Cerebellar nuclear complex (tissue), 1 donor: Measurements from ENCODE around the gene LRRTM2.
A peak's percentile ranks its signal among the peaks of the same experiment; 100 is the strongest.

Experiments used
- DNase-seq, 2 experiments: peaks; one replicate each; lab custom pipeline; 2025; lab: John Stamatoyannopoulos, UW

The LRRTM2 gene

DNA sequence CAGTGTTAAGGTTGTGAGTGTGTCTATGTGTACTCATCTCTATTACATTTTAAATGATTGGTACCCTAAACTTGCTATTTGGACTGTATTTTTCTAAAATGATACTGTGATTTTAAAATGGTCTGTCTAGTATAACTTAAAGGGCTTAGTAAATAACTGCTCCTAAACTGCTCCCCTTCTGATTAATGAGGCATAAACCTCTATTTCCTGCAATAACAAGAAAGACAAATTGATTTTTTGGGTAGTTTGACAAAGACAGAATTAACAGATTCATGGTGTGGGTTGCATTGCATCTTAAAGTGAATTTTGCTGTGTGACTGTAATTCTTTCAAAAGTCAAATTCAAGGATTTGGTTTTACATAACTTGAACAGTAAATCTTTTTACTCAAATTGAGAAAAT, 8.1 kb upstream of the LRRTM2 start:
- DNase-seq = no peak

DNA sequence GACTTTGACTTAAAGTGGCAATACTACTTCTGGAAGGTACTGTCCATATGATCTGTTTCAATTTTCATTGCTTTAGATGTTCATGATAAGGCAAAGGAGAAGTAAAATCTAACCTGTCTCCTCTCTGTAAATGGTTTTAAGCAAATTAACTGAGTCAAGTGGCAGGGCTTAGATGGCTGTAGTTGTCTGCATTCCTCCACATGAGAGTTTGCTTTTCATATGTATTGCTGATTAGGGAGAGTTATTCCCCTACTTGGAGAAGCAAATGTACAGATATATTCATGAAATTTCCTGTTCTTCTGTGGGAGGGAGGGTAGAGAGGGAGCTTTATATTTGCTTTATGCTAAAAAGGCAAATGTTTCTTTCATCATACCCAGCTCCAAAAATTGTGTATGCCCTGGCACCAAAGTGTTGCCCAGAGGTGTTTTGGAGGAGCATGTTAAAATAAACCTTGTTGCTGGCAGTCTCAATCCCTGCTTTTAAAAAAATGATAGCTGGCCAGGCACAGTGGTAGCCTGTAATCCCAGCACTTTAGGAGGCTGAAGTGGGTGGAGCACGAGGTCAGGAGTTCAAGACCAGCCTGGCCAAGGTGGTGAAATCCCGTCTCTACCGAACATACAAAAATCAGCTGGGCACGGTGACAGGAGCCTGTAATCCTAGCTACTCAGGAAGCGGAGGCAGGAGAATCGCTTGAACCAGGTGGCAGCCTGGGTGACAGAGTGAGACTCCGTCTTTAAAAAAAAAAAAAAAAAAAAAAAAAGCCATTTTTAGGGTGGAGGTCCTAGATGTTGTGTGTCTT, 3.5 kb upstream of the LRRTM2 start:
- DNase-seq = no peak

DNA sequence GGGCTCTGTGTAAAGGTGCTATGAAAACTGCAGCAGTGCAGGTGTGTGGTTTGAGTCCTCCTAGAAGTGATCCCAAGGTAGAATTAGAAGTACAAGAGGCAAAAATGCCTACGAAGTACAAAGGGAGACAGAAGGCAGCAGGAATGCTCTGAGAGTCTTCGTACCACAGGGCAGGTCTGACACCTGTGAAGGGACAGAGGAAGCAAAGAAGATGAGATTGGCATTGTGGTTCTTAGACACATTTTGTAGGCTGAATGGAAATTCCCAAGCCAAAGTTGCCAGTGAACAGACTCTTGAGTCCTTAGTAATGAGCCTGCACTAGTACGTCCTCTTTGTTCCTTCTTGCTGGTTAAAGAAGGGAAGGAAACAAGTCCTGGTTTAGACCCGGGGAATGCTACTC, 1.7 kb upstream of the LRRTM2 start:
- DNase-seq = no peak

DNA sequence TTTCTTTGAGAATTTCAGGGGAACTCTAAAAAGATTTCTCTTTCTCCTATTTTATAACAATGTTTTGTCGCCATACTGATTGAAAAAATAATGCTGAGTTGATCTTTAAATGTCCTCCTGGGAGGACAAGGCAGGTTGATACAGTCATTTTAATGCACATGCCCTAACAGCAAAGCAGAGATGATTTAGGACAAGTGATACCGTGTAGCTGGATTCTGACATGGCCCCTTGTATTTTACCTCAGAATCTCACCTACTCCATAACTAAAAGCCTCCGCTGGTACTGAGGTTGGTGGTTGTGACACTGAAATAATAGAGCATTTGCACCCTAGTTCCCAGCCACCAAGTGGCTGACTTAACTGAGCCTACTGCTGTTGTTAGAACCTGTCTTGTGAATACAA, 811 bp upstream of the LRRTM2 start:
- no peak for DNase-seq

DNA sequence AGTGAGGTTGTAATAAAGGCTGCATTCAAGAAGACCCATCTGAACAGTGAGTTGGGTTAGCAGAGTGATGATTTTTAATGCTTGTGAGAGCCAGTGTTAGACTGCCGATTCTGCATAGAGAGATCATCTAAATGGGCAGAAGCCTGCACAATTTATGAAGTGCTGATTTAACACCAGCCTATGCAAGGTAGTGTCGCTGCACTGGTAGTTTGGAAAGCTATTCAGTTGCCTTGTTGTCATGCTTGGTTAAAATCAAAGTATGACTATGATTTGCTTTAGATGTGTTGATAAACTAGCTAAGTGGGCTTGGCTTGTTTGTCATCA, 379 bp upstream of the LRRTM2 start:
- DNase-seq = peak in 1 of 2 experiments; percentile 71

DNA sequence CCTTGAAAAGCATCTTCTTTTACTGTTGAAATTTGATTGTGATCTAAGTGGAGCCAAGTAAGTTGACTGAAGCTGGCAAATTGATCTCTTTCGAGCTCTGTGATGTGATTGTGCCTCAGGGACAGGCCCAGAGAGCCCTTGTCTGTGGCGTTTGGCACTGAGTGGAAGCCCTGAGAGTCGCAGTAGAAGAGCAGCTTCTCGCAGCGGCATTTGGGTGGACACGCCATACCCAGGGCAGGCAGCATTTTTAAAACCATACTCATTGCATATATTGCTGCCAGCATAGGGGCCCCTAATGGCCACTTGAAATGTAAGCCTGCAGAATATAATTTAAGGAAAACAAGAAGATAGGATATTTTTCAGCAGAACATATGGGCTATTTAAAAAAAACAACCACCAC, 894 bp downstream of the LRRTM2 start:
- peak in 1 of 2 experiments; percentile 27 for DNase-seq

DNA sequence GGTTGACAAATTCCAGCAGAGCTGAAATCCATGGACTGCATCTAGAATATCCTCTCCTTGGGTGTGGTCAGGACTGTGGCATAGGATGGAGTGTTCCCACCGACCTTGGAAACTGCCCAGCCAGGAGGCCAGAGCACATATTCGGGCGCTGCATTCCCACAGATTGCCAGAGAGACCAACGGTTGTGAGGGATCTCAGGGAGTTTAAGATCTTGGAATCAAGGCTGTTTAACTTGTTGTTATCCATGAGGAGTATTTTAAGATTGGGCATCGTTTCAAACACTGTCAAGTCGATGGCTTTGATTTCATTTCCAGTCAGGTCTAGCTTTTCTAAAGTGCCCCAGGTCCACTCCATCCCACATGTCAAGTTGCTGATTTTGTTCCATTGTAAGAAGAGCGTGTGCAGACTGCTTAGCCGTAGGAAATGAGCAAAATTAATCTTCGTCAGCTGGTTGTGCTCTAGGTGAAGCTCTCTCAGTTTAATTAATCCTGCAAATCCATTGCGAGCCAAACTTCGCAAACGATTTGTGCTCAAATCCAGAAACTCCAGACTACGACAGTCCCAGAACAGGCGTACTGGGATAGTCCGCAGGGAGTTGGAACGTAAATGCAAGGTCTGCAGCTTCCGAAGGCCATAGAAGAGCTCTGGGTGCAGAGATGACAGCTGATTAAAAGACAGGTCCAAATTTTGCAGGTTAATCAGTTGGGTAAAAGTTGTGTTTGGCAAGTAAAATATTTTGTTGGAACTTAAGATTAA, 1.5 kb downstream of the LRRTM2 start:
- DNase-seq = no peak

DNA sequence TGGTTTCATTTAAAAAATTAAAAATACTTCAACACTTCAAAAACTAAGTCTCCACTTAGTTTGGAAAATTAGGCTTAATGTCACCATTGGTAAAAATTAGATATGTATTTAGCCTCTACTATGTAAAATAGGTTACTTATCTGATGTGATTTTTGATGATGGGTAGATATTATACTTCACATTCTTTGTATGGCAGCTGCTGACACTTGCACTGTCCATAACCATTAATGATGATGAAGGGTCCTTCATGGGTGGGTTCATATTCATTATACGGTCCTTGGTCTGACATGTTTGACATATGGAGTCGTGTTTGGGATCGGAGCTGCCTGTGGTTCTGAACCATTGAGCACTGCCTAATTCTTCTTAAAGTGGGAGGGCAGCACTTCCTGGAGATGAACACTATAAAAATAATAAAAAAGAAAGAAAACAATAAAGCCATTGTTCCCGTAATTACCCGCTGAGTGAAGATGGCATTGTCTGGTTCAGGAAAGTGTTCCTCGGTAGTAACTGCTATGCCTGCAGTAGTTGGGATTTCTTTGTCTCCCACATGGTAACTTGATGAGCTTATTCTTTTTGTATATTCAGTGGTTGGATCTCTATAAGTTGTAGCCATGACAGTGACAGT, 2.2 kb downstream of the LRRTM2 start:
- no peak for DNase-seq

DNA sequence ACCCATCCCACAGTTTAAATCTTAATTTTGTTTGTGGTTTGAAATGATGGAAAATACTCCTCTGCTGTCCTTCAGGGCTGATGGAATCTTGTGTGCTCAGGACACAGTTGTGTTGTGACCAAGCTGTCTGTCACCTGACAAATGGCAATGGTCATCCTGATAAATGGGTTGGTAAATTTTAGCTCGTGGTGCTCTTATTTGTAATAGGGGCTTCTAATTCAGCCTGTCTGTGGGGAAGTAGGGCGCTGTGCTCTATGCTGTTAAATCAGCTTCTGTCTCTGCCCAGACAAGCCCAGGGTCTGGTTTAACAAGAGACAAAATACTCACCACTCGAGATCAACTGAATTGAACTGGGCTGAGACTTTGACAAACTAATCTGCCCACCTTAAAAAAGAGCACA, 4.5 kb downstream of the LRRTM2 start:
- peak in 1 of 2 experiments; percentile 23 for DNase-seq

DNA sequence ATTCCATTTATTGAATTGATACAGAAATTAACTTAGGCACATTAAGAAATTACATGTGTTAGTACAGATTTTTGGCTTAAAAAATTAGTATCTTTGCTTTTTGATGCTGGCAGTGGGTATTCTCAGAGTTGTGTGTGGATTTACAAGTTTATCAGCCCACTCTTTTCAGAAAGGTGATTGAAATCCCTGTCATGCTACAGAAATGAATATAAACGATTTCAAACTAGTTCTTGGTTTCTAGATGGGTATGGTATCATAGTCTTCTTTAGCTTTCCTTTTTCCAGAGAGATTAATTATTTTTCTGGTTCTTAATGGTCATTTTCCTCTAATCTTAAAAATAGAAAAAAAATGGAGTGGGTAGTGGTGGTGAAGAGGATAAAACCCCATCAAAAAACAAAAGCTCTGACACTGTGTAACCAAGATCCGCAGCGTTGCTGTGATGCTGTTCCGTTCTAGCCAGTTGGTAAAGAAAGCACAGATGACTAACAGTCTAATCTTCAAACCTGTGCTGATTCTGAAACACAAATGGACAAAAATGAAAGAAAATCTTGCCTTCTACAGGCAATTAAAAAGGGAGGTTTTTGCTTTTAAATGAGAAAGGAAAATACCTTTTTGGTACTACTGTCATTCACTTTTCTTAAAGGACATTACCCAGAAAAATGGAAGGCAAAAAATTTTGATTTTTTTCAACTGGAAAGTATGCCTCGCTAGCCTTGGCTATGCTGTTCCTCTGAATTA, 5.2 kb downstream of the LRRTM2 start:
- peak in 1 of 2 experiments; percentile 39 for DNase-seq

DNA sequence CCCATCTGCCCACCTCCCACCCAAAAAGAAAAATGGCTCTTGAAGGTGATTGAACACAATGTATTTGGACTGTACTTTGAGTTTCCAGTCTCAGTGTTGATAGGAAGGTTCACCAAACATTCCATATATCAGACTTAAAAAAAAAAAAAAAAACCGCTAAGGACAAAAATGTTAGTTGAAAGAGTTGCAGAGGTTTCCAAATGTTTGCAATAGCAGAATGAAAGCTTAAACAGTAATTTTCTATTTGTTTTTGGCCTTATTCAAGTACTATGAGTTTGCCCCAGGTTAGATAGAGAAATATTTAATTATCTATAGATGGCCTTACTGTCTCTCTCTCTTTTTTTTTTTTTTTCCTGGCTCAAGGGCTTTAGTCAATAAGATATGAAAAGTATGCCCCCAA, 6.1 kb downstream of the LRRTM2 start:
- no peak for DNase-seq

DNA sequence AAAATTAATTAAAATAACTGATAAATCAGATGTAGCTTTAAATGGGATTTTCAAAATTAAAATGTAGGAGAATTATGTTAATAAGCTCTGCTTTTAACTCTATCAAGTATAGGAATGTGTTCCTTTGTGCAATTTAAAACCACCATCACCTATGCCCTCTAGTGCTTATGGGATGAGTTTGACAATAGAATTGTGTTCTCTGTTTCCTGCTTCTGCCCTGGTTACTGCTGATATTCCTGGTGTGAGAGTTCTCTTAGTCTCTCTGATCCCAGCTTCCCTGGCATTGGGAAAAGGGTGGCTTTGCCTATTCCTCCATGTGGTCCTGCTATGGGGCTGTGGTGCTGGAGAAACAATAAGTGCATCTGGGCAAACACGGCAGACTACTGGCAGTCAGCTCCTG, 8.1 kb downstream of the LRRTM2 start:
- no peak for DNase-seq

DNA sequence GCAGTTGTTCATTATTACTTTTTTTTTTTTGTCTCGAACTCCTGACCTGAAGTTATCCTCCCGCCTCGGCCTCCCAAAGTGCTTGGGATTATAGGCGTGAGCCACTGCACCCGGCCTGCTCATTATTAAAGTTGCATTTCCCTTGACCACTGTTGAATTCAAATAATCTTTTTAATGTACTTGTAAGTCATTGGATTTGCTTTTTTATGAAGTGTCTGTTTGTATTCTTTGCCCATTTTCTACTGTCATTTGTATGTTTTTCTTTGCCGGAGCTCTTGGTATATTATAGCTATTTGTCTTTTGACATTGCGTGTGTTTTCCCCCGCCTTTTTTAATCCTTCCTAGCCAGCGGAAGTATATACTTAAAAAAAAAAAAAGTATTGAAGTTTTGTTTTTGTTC, 22.0 kb downstream of the LRRTM2 start:
- DNase-seq = no peak

DNA sequence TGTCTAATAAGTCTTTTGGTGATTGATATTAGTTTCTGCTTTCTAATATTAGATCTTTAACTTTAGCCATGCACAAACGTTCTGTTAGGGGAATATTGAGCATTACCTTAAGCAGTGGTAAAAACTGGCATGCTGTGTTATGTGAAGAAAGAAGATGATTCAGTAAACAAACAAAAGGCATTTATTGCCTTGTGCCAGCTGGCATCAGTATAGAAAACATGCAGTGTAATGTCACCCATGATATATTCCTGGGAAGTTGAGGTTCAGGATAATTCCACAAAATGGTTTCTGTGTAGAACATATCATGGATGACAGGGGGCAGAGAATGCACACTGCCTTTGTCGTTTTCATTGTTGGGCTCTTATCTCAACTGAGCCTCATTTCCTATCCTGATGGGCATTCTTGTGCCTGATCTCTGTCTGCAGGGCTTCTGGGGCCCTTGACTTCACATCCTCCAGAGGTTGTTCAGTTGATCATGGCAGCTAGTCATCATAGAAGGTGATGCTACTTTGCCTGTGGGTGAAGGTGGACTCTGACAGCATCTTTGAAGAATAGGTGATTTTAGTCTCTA, 24.2 kb downstream of the LRRTM2 start:
- no peak for DNase-seq

DNA sequence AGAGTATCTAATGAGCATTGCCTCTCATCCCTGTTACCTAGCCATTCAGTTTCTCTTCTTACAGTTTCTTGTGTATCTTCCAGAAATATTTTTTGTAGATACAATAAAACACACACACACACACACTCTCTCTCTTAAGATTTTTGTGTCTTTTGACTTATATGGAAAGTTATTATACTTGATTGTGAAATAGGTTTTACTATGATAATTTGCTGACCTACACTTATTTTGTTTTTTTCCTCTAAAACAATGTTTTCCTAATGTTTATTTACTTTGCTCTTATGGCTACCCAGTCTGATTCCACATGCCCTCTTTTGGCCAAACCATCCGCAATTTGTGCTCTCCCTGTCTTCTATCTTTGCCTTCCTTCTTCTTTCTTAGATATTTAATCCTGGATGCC, 25.3 kb downstream of the LRRTM2 start:
- DNase-seq = no peak

DNA sequence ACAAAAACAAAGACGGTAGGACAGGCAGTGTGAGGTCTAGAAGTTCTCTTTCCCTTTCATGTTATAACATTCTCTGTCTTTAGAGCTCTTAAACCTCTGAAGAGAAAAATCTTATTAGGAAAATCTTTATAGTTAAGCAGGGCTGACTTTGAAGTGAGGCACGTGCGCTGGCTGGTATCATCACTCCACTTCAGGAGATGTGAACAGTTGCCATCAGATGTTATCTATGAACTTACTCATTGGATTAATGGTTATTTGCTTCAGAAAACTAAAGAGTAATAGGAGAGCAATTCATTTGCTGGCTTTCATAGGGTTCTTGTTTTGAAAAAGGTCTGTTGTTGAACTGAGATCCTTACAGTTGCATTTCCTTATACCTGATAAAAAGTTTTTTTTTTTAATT, 25.7 kb downstream of the LRRTM2 start:
- no peak for DNase-seq

DNA sequence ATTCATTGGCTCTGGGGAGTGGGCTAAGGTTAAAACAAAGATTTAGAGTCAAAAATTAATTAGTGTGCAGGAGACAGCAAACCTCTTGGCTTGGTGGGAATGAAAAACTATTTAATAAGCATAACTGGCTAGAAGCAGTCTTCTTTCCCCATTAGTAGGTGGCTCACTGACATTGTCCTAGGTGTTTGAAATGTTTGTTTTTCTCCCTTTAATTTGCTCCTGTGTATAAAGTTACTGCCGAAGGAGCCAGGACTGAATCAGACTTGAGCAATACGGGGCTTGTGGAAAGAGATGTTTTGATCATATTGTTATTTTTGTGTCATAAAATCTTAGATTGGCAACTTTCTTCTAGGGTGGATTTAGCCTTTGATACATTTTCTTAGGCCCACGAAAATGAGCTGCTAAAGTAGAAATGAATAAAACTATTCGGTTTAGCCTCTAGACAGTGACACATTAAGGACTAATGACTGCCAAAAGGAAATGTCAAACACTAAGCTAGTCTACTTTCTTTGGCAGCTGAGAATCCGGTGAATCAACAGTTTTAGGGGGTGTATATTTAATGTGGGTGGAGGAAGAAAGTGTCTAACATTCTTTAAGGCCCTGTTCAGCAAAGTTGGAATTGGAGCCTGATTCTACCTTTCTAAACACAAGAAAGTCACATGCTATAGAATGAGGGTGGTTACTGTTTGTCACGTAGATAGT, 30.2 kb downstream of the LRRTM2 start:
- DNase-seq = no peak

DNA sequence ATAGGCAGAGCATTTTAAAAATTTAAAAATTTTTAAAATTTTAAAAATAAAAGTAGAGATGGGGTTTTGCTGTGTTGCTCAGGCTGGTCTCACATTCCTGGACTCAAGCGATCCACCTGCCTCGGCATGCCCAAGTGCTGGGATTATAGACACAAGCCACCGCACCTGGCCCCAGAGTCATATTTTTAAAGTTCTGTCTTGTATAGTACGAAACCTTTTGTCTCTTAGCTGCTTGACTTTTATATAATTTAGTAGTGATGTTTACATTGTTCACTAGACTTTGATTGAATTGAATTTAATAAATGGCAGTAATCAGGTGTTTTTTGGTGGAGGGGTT, 31.0 kb downstream of the LRRTM2 start:
- DNase-seq = no peak

DNA sequence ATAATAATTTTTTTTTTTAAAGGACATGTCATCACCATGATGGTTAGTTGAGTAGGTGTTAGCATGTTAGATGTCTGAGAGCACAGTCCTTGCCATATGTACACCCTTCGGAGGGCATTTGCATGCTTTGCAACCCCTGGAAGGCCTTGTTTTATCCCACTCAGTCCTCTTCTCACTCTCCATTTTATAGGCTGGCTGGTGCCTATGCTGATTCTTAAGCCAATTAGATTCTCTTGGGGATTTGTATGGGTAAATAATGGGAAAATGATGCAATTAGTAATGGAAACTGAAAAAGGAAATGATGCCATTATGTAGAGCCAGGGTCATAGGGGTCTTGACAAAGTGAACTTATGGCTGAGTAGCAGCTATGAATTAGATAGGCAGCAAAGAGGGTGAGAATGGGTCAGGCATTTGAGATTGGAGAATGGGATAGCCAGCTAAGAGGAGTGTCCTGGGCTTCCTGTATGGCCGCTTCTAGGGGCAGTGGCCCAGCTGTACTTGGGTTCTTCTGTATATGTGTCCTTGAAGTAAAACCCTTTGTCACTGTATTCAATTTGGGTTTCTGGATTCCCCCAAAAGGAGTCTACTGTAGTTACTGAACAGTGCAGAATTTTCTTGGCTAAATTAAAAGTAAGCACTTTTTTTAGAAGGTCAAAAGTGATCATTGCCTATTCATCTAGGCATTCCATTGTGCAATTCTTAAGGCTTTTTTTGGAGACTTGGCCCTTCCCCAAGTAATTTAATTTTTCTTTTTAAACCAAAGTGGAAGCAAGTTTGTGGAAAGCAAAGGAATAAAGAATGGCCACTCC, 31.6 kb downstream of the LRRTM2 start:
- DNase-seq = no peak

DNA sequence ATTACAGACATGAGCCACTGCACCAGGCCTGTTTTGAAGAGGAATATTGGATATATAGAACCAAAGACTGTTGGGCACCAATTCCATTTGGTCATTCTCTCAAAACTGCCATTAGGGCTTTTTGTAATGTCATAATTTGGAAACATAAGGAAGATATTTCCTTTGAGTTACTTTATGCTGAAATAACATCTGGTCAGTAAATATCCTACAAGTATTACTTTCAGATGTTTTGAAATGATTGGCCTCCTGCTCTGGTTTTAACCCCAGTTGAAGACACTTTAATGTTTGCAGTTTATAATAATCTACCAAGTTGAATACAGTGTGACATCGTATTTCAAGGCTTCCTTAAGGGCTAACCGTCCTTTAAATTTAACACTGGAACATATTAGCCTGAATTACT, 33.6 kb downstream of the LRRTM2 start:
- no peak for DNase-seq

DNA sequence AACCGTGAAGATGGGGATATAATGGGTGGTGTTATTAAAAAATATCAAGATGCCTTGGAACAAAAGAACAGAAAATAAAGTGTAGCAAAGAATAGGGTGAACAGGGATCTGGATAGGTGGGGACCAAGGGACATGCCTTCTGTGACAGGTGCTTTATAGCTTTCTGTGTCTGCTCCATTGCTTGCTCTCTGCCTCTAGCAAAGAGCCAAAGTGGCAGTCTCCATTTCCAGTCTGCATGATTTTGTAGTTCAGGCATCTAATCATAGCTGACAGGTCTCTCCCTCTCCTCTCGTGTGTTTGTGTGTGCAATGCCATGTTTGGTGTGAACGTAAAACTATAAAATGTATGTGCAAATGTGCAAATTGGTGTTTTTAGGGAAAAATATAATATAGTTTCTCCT, 35.0 kb downstream of the LRRTM2 start:
- no peak for DNase-seq
